Measurements from ENCODE around the gene OR2L13. TPM values are rescaled to one million over a fixed set of nuclear protein-coding genes. Genes with fewer than 3 reads are reported as not detected.

Gene OR2L13
- total RNA-seq, 3 donors from 2014 or later (not counting 1 experiment from before 2014, with no cell fraction given) = 0.20 TPM; not detected in 2

DNA sequence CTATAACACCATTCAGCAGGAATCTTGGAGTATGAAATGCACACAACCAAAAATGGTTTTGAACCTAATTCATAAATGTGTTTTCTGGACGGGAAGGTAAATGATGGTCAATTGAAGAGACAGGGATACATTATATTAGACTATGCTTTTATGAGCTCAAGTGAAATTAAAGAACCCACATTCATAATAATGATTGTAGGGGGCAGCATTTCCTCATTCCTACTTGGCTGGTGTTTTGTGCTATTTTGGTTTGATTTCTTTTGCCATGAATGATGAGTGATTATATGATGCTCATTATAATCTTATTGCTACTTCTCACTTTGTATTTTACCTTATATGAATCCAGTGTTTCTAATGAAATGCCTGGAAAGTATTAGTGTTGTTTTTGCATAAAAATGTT is 48.0 kb upstream of the OR2L13 start:
- Histone ChIP-seq H3K9me3 (ENCODE audit: control insufficient read depth, insufficient read depth, low read length) (no peaks in the 10 kb centered on the region), H3K4me3 (ENCODE audit: low read length) (no peak overlapping the region), H3K4me1 (ENCODE audit: control insufficient read depth, insufficient read depth, low read length) (no peaks in the 10 kb centered on the region), H3K36me3 (ENCODE audit: control insufficient read depth, insufficient read depth, low read length) (no peaks in the 10 kb centered on the region), H3K27me3 (ENCODE audit: control insufficient read depth, insufficient read depth, low read length) (no peaks in the 10 kb centered on the region), H3K27ac (ENCODE audit: low read length) (no peak overlapping the region)
- peaks cover 5% of the 10 kb centered on the region for H3K36me3 Mint-ChIP-seq
- DNase-seq = no peak
- H3K27ac Mint-ChIP-seq = no peak overlapping the region
- no peaks in the 10 kb centered on the region for H3K27me3 Mint-ChIP-seq (ENCODE audit: low read depth in 2 of 2)
- no peak overlapping the region for H3K4me3 Mint-ChIP-seq
- H3K9me3 Mint-ChIP-seq = peaks cover 8 to 11% of the 10 kb centered on the region in 2 donors
- no peaks in the 10 kb centered on the region for H3K4me1 Mint-ChIP-seq
- WGBS (ENCODE audit: insufficient coverage) = no CpG with 5 or more reads among the region's 1 CpG
- ATAC-seq = no peak
- intact Hi-C loops (cut with micrococcal nuclease) = no loop called here
- TF ChIP-seq, protein P1, sequence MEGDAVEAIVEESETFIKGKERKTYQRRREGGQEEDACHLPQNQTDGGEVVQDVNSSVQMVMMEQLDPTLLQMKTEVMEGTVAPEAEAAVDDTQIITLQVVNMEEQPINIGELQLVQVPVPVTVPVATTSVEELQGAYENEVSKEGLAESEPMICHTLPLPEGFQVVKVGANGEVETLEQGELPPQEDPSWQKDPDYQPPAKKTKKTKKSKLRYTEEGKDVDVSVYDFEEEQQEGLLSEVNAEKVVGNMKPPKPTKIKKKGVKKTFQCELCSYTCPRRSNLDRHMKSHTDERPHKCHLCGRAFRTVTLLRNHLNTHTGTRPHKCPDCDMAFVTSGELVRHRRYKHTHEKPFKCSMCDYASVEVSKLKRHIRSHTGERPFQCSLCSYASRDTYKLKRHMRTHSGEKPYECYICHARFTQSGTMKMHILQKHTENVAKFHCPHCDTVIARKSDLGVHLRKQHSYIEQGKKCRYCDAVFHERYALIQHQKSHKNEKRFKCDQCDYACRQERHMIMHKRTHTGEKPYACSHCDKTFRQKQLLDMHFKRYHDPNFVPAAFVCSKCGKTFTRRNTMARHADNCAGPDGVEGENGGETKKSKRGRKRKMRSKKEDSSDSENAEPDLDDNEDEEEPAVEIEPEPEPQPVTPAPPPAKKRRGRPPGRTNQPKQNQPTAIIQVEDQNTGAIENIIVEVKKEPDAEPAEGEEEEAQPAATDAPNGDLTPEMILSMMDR (IDR thresholded peaks at IDR 0.05) = no peak

DNA sequence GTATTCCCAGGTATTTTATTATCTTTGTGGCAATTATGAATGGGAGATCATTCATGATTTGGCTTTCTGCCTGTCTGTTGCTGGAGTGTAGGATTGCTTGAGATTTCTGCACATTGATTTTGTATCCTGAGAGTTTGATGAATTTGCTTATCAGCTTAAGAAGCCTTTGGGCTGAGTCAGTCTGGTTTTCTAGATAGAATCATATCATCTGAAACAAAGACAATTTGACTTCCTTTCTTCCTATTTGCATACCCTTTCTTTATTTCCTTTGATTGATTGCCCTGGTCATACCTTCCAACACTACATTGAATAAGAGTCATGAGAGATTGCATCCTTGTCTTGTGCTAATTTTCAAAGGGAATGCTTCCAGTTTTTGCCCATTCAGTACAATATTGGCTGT is 40.3 kb upstream of the OR2L13 start:
- TF ChIP-seq, protein P1 (IDR thresholded peaks at IDR 0.05) = no peak
- DNase-seq (no peak), ATAC-seq (no peak)
- H3K27me3 ChIP-seq (ENCODE audit: control insufficient read depth, insufficient read depth, low read length) = no peaks in the 10 kb centered on the region
- Mint-ChIP-seq H3K27me3 (ENCODE audit: low read depth in 2 of 2) (no peaks in the 10 kb centered on the region), H3K9me3 (peaks cover 15 to 21% of the 10 kb centered on the region in 2 donors), H3K36me3 (no peaks in the 10 kb centered on the region), H3K4me3 (no peak overlapping the region), H3K4me1 (no peaks in the 10 kb centered on the region), H3K27ac (no peak overlapping the region)
- H3K36me3 ChIP-seq (ENCODE audit: control insufficient read depth, insufficient read depth, low read length) = no peaks in the 10 kb centered on the region
- no peaks in the 10 kb centered on the region for H3K9me3 ChIP-seq (ENCODE audit: control insufficient read depth, insufficient read depth, low read length)
- no peak overlapping the region for H3K4me3 ChIP-seq (ENCODE audit: low read length)
- intact Hi-C loops (cut with micrococcal nuclease) = no loop called here
- no peak overlapping the region for H3K27ac ChIP-seq (ENCODE audit: low read length)
- H3K4me1 ChIP-seq (ENCODE audit: control insufficient read depth, insufficient read depth, low read length) = no peaks in the 10 kb centered on the region

DNA sequence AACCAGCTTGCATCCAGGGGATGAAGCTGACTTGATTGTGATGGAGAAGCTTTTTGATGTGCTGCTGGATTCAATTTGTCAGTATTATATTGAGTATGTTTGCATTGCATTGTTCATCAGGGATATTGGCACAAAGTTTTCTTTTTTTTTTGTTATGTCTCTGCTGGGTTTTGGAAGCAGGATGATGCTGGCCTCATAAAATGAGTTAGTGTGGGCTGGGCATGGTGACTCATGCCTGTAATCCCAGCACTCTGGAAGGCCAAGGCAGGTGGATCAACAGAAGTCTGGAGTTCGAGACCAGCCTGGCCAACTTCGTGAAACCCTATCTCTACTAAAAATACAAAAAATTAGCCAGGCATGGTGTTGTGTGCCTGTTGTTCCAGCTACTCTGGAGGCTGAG is 39.7 kb upstream of the OR2L13 start:
- Histone ChIP-seq H3K4me1 (ENCODE audit: control insufficient read depth, insufficient read depth, low read length) (no peaks in the 10 kb centered on the region), H3K27me3 (ENCODE audit: control insufficient read depth, insufficient read depth, low read length) (no peaks in the 10 kb centered on the region), H3K36me3 (ENCODE audit: control insufficient read depth, insufficient read depth, low read length) (no peaks in the 10 kb centered on the region), H3K27ac (ENCODE audit: low read length) (no peak overlapping the region), H3K9me3 (ENCODE audit: control insufficient read depth, insufficient read depth, low read length) (no peaks in the 10 kb centered on the region), H3K4me3 (ENCODE audit: low read length) (no peak overlapping the region)
- DNase-seq (no peak), ATAC-seq (no peak)
- Mint-ChIP-seq H3K4me1 (no peaks in the 10 kb centered on the region), H3K27ac (no peak overlapping the region), H3K9me3 (peaks cover 15 to 21% of the 10 kb centered on the region in 2 donors), H3K27me3 (ENCODE audit: low read depth in 2 of 2) (no peaks in the 10 kb centered on the region), H3K36me3 (no peaks in the 10 kb centered on the region), H3K4me3 (no peak overlapping the region)
- 69% methylated on average over 2 of the region's 2 CpGs for WGBS (ENCODE audit: insufficient coverage)
- TF ChIP-seq, protein P1 (IDR thresholded peaks at IDR 0.05) = no peak
- intact Hi-C loops (cut with micrococcal nuclease) = no loop called here

DNA sequence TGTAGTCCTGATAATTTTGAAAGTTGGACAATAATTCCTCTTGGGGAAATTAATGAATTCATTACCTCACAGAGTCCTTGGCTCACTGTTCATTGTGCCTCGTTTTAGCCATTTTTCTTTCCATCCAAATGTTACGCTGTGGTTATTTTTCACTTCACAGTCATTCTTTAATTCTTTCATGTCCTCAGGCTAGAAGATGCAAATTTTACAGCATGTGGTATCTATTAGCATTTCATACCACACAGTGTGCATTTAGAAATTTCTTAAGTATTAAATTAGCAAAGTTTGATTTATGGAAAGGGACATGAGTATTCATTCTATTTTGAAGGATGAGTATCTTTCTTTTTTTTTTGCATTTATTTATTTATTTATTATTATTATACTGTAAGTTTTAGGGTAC is 29.9 kb upstream of the OR2L13 start:
- no peak for DNase-seq
- Histone ChIP-seq H3K9me3 (ENCODE audit: control insufficient read depth, insufficient read depth, low read length) (peaks cover 4% of the 10 kb centered on the region), H3K4me1 (ENCODE audit: control insufficient read depth, insufficient read depth, low read length) (no peaks in the 10 kb centered on the region), H3K4me3 (ENCODE audit: low read length) (no peak overlapping the region), H3K27me3 (ENCODE audit: control insufficient read depth, insufficient read depth, low read length) (no peaks in the 10 kb centered on the region), H3K36me3 (ENCODE audit: control insufficient read depth, insufficient read depth, low read length) (no peaks in the 10 kb centered on the region), H3K27ac (ENCODE audit: low read length) (no peak overlapping the region)
- no peaks in the 10 kb centered on the region for H3K4me1 Mint-ChIP-seq
- TF ChIP-seq, protein P1 (IDR thresholded peaks at IDR 0.05) = no peak
- intact Hi-C loops (cut with micrococcal nuclease) = no loop called here
- H3K4me3 Mint-ChIP-seq = no peak overlapping the region
- H3K9me3 Mint-ChIP-seq = peaks cover 7 to 14% of the 10 kb centered on the region in 2 donors
- H3K36me3 Mint-ChIP-seq = peaks cover 10% of the 10 kb centered on the region
- H3K27me3 Mint-ChIP-seq (ENCODE audit: low read depth in 2 of 2) = no peaks in the 10 kb centered on the region
- no peak overlapping the region for H3K27ac Mint-ChIP-seq
- WGBS (ENCODE audit: insufficient coverage) = 86% methylated on average over 2 of the region's 2 CpGs
- no peak for ATAC-seq
